A673 (cell line): ENCODE results near the gene PAPSS1.

Experiments
- CTCF ChIP-seq: fragments of 300-800, 200-600 bp; sonication (generic); conservative IDR thresholded peaks from 2 replicates; pipeline ENCODE4 v1.5.1; 2017; ENCODE audit warnings: low read depth, mild to moderate bottlenecking, antibody characterized with exemption, low read length, moderate library complexity, mixed read lengths
- EZH2 ChIP-seq: fragments of 200-600 bp; sonication (generic); IDR thresholded peaks from 2 replicates; pipeline ENCODE4 v1.6.1; 2017; ENCODE audit warnings: borderline replicate concordance, low read depth, mild to moderate bottlenecking, mixed read lengths, antibody characterized with exemption, low read length; ENCODE audit not compliant: poor library complexity, severe bottlenecking

- TF ChIP-seq CTCF (no peak), EZH2 (no peak)
Observed at GRCh38 chr4:107736037-107736436, 16.0 kb upstream of the PAPSS1 start.
